Superior temporal gyrus (tissue), 1 donor: ENCODE results near the gene SEPTIN8.
A peak's percentile ranks its signal among the peaks of the same experiment; 100 is the strongest.

Experiments
- DNase-seq: peaks from one replicate; pipeline ENCODE4 v3.0.0-alpha.2; 2016; ENCODE audit errors: extremely low spot score

The SEPTIN8 gene

GRCh38 chr5:132764671-132765238 is 12.3 kb downstream of the SEPTIN8 start:
- DNase-seq: no peak

- no peak for DNase-seq
These were observed 13.0 kb downstream of the SEPTIN8 start for GRCh38 chr5:132764051-132764450.

- no peak for DNase-seq
These were observed 13.6 kb downstream of the SEPTIN8 start for GRCh38 chr5:132763181-132764036.

- DNase-seq: no peak
These were observed 14.6 kb downstream of the SEPTIN8 start for GRCh38 chr5:132762246-132763000.

- DNase-seq: no peak
These were observed 15.5 kb downstream of the SEPTIN8 start for GRCh38 chr5:132761321-132762240.

- DNase-seq: no peak
These were observed 16.3 kb downstream of the SEPTIN8 start for GRCh38 chr5:132760601-132761317.

- DNase-seq: no peak
These were observed 17.0 kb downstream of the SEPTIN8 start for GRCh38 chr5:132760049-132760420.

GRCh38 chr5:132759114-132760048 is 17.7 kb downstream of the SEPTIN8 start:
- no peak for DNase-seq

- DNase-seq: no peak
These were observed 18.6 kb downstream of the SEPTIN8 start for GRCh38 chr5:132758451-132758850.

- DNase-seq: no peak
These were observed 20.5 kb downstream of the SEPTIN8 start for GRCh38 chr5:132756542-132756941.

- DNase-seq: peak; percentile 76
These were observed 22.1 kb downstream of the SEPTIN8 start for GRCh38 chr5:132754947-132755346.

- DNase-seq: no peak
These were observed 22.9 kb downstream of the SEPTIN8 start for GRCh38 chr5:132754111-132754510.

- DNase-seq: peak; percentile 85
These were observed 23.7 kb downstream of the SEPTIN8 start for GRCh38 chr5:132753135-132753987.

- DNase-seq: no peak
These were observed 24.4 kb downstream of the SEPTIN8 start for GRCh38 chr5:132752581-132753125.

- no peak for DNase-seq
These were observed 25.0 kb downstream of the SEPTIN8 start for GRCh38 chr5:132751971-132752580.

GRCh38 chr5:132751444-132751843 is 25.6 kb downstream of the SEPTIN8 start:
- no peak for DNase-seq

- no peak for DNase-seq
These were observed 26.4 kb downstream of the SEPTIN8 start for GRCh38 chr5:132750471-132751230.
